Cardiac fibroblast (primary cell): ENCODE measurements around the gene DCHS1.

ENCODE experiments used
- DNase-seq, 2 donors: peaks; one replicate each; pipeline versions ENCODE4 v3.0.0 to v3.0.0-alpha.2; 2010; ENCODE audit warnings: low read depth in 2 of 2
- H3K4me3 ChIP-seq, 2 donors: replicated peaks in 1 of 2; 1 replicate in 1 of 2; 2 replicates in 1 of 2; pipeline ENCODE4 v1.5.1; 2011; ENCODE audit warnings: low read depth in 2 of 2, low read length in 2 of 2, mild to moderate bottlenecking in 2 of 2, moderate library complexity in 1 of 2
- CTCF ChIP-seq: IDR thresholded peaks from one replicate; pipeline ENCODE4 v1.5.1; 2011; ENCODE audit warnings: low read depth, mild to moderate bottlenecking, low read length, inconsistent platforms

DCHS1 gene

GRCh38 chr11:6630632-6631291 is 24.8 kb downstream of the DCHS1 start:
- no peak for DNase-seq
- TF ChIP-seq CTCF, result no peak
- H3K4me3 ChIP-seq, result no peak overlapping the region

- no peak for TF ChIP-seq CTCF
- no peak overlapping the region for H3K4me3 ChIP-seq
- no peak for DNase-seq
Observed at GRCh38 chr11:6629892-6630631, 25.5 kb downstream of the DCHS1 start.

- no peak for TF ChIP-seq CTCF
- DNase-seq, result no peak
- no peak overlapping the region for H3K4me3 ChIP-seq
Observed at GRCh38 chr11:6629573-6629891, 26.1 kb downstream of the DCHS1 start.

GRCh38 chr11:6628526-6628925 is 27.1 kb downstream of the DCHS1 start:
- no peak overlapping the region for H3K4me3 ChIP-seq
- DNase-seq, result no peak
- TF ChIP-seq CTCF, result no peak

GRCh38 chr11:6627762-6628241 is 27.8 kb downstream of the DCHS1 start:
- no peak overlapping the region for H3K4me3 ChIP-seq
- no peak for TF ChIP-seq CTCF
- no peak for DNase-seq

GRCh38 chr11:6626971-6627761 is 28.4 kb downstream of the DCHS1 start:
- TF ChIP-seq CTCF, result no peak
- no peak for DNase-seq

More at GRCh38 chr11:6626971-6627761, 28.4 kb downstream of the DCHS1 start:
- no peak overlapping the region for H3K4me3 ChIP-seq
